GM23248 (cell line): ENCODE measurements around the gene MLLT6.

Source experiments
- EZH2 ChIP-seq: fragments of 200-600 bp; sonication (generic); IDR thresholded peaks from 2 replicates; pipeline ENCODE4 v1.6.1; 2018; ENCODE audit warnings: antibody characterized with exemption, mild to moderate bottlenecking; ENCODE audit not compliant: insufficient read depth, poor library complexity, severe bottlenecking
- EZH2phosphoT487 ChIP-seq: fragments of 200-600 bp; sonication (generic); IDR thresholded peaks from 2 replicates; pipeline ENCODE4 v1.6.1; 2018; ENCODE audit warnings: antibody characterized with exemption, moderate library complexity, mild to moderate bottlenecking, low read depth; ENCODE audit not compliant: insufficient read depth

GRCh38 chr17:38729886-38730525 lies 24.9 kb downstream of the MLLT6 start, which contains the start of gene CISD3:
- TF ChIP-seq EZH2 (no peak), EZH2phosphoT487 (no peak)
